LNCaP clone FGC (cell line): ENCODE data around the gene EFNB3.

ENCODE experiments used
- DNase-seq: peaks from one replicate; pipeline ENCODE4 v3.0.0-alpha.2; 2011; ENCODE audit warnings: low read depth
- H3K4me3 ChIP-seq: 2 replicates; pipeline ENCODE4 v1.5.1; 2011; ENCODE audit warnings: mild to moderate bottlenecking, low read depth, low read length, control low read depth
- CTCF ChIP-seq: IDR thresholded peaks from 2 replicates; pipeline ENCODE4 v1.5.1; 2012; ENCODE audit warnings: mild to moderate bottlenecking; ENCODE audit not compliant: control insufficient read depth, insufficient read depth; ENCODE audit errors: extremely low read depth

EFNB3 gene

DNA sequence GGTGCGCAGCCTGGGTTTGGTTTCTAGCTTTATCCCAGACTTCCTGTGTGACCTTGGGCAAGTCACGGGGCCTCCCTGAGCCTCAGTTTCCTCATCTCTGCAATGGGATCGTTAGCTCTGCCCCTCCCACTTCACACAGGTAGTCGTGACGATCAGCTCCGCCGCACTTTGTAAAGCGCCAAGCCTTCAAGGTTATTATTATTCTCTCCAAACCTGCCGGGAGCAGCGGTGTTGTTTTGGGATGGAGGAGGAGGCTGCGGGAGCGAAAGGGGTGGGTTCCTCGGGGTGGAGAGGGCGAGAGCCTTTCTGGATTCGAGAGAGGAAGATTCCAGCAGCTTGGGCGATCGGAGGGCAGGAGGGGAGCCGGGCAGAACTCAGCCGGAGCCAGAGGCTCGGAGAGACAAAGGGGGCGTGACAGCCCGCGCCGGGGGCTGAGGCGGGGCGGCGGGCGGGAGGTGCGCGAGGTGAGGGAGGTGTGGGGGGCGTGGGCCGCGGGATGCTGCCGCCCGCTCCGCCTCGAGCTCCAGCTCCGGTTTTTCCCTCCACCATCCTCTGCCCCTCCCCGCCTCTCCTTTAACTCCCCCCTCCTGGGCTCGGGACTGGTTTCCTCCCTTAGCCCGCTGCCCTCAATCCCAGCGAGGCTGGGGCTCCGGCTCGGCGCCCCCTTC lies at the start of gene EFNB3:
Gene EFNB3, plus strand, starts transcription at position 602 of the 668 bp plus-strand sequence. CDS start 397 bp downstream, outside the sequence.
- peak within 1 kb of the TSS; percentile 44 for H3K4me3 ChIP-seq
- no peak for DNase-seq
- no peak for TF ChIP-seq CTCF

GRCh38 chr17:7655541-7655840 lies 49.5 kb upstream of the EFNB3 start:
- H3K4me3 ChIP-seq = no peak overlapping the region
- no peak for TF ChIP-seq CTCF
- DNase-seq = no peak

DNA sequence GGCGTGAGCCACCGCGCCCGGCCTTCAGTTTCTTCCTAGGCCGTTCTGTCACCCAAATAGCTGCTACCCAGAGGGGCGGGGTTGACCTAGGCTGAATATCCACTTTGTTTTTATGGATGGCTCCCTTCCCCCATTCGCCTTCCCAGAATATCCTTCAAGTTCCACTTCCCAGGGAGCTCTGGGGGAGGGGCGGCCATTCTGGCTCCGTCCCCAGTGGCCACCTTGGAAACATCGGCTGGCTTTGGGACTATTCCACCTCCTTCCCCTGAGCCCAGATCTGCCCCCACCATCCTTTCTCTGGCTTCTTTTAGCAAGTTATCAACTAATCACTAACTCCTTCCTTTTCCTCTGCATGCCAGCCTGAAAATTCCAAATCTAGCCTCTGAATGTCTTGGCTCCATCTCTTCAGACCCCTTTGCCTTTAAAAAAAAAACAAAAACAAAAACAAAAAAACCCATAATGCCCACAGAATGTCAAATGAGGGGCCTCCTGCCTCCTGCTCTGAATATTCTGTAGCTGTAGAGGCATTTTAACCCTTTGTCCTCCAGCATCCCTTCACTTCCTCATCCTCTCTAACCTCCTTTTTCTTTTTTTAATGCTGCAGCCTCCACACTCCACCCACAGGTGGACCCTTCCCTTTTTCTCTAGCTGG lies 47.9 kb upstream of the EFNB3 start:
- H3K4me3 ChIP-seq = no peak overlapping the region
- DNase-seq = no peak
- no peak for TF ChIP-seq CTCF

GRCh38 chr17:7667656-7668406 lies 37.2 kb upstream of the EFNB3 start:
- no peak for TF ChIP-seq CTCF
- H3K4me3 ChIP-seq = no peak overlapping the region
- no peak for DNase-seq

- no peak for DNase-seq
- TF ChIP-seq CTCF = no peak
These were observed 36.5 kb upstream of the EFNB3 start for GRCh38 chr17:7668482-7668881.

GRCh38 chr17:7673239-7673638 lies 31.8 kb upstream of the EFNB3 start:
- H3K4me3 ChIP-seq = no peak overlapping the region
- peak; percentile 51 for TF ChIP-seq CTCF
- no peak for DNase-seq

More at GRCh38 chr17:7668482-7668881, 36.5 kb upstream of the EFNB3 start:
- H3K4me3 ChIP-seq = no peak overlapping the region

GRCh38 chr17:7674934-7675333 lies 30.1 kb upstream of the EFNB3 start:
- TF ChIP-seq CTCF = no peak
- DNase-seq = no peak
- no peak overlapping the region for H3K4me3 ChIP-seq
